ENCODE results near the gene UTS2R. TPM values are rescaled to one million over a fixed set of nuclear protein-coding genes. Genes with fewer than 3 reads are reported as not detected.
A peak's percentile ranks its signal among the peaks of the same experiment; 100 is the strongest.

UTS2R gene
- polyA plus RNA-seq, 3 donors: not detected

DNA sequence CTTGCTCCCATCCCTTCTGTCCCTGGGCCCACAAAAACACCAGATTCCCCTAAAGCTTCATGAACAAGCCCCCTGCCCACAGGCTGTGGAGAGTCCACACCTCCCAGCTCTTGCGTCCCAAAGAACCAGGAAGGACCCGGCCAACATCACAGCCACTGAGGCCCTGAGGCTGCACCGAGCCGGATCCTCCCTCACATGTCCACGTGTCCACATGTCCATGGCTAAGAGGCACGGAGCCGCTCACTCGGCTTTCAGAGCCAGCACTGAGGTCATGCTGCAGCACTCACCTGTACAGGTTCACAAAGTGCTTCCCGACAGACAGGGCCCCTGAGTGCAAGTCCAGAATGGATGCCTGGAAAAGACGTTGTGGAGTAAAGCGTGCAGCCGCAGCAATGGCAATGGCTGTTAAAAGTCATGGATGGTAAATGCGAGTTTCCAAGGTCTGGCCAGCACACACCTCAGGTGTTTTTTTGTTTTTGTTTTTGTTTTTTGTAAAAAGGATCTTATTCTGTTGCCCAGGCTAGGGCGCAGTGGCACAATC, 34.6 kb downstream of the UTS2R start:
- no peaks in the 10 kb centered on the region for H3K79me2 ChIP-seq (ENCODE audit: insufficient read depth, low read length)
- H3K4me1 ChIP-seq (ENCODE audit: control insufficient read depth in 1 of 2, insufficient read depth in 2 of 2, low read length in 2 of 2): peaks cover 10 to 13% of the 10 kb centered on the region in 2 donors
- H3K9ac ChIP-seq (ENCODE audit: insufficient read depth, low read length, poor library complexity, severe bottlenecking): no peak overlapping the region
- TF ChIP-seq CTCF (IDR thresholded peaks at IDR 0.05): no peak
- peaks cover 3% of the 10 kb centered on the region for H4K20me1 ChIP-seq (ENCODE audit: insufficient read depth, low read length)
- H2AFZ ChIP-seq (ENCODE audit: insufficient read depth, low read depth, low read length, poor library complexity, severe bottlenecking): no peak overlapping the region
- no peak overlapping the region for H3K27ac ChIP-seq (ENCODE audit: low read depth in 1 of 2, low read length in 2 of 2)
- H3K27me3 ChIP-seq (ENCODE audit: control insufficient read depth in 2 of 2, insufficient read depth in 2 of 2, low read length in 2 of 2): no peaks in the 10 kb centered on the region
- H3K4me3 Mint-ChIP-seq: no peak overlapping the region
- H3K27me3 Mint-ChIP-seq (ENCODE audit: low read depth in 3 of 3): peaks cover 0 to 5% (median 1%) of the 10 kb centered on the region in 3 donors
- H3K4me3 ChIP-seq (replicated peaks in 1 of 3; ENCODE audit: low read depth in 2 of 3, low read length in 3 of 3): no peak overlapping the region
- H3K36me3 Mint-ChIP-seq: peaks cover 41 to 52% of the 10 kb centered on the region in 2 donors
- H3K36me3 ChIP-seq (replicated peaks in 1 of 2; ENCODE audit: control insufficient read depth in 1 of 2, insufficient read depth in 2 of 2, low read length in 2 of 2): peaks cover 16 to 46% of the 10 kb centered on the region in 2 donors
- intact Hi-C loops (cut with micrococcal nuclease): no loop called here
- H3K4me2 ChIP-seq (replicated peaks; ENCODE audit: extremely low read depth, low read length, poor library complexity, severe bottlenecking): no peak overlapping the region
- no peaks in the 10 kb centered on the region for H3K9me3 ChIP-seq (replicated peaks in 1 of 2; ENCODE audit: control insufficient read depth in 1 of 2, insufficient read depth in 1 of 2, low read length in 2 of 2)
- H3K4me1 Mint-ChIP-seq: peaks cover 18% of the 10 kb centered on the region
- DNase-seq: no peak
- peak overlapping the region in 1 of 7 donors; percentile 50 for H3K27ac Mint-ChIP-seq
- no peaks in the 10 kb centered on the region for H3K9me3 Mint-ChIP-seq
- WGBS (ENCODE audit: insufficient coverage): 96% methylated on average over 12 of the region's 14 CpGs

DNA sequence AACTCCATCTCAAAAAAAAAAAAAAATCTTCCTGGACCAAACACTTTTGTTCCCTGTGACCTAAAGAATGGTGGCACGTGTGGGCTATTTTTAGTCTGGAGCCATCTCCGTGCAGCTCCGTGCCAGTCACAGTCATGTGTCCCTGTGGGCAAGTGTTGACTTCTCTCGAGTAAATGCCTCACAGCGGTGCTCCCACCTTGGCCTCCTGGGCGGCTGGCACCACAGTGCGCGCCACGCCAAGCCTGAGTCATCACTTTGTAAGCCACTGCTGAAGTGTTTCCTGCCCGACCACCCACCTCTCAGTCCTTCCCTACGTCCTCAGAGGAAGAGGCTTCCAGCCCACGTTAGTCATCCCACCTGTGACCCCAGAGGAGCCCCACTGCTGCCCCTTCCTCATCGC, 35.7 kb downstream of the UTS2R start:
- no peak overlapping the region for H2AFZ ChIP-seq (ENCODE audit: insufficient read depth, low read depth, low read length, poor library complexity, severe bottlenecking)
- Mint-ChIP-seq H3K4me1 (peaks cover 13% of the 10 kb centered on the region), H3K27me3 (ENCODE audit: low read depth in 3 of 3) (peaks cover 0 to 5% (median 3%) of the 10 kb centered on the region in 3 donors), H3K9me3 (no peaks in the 10 kb centered on the region), H3K4me3 (no peak overlapping the region), H3K36me3 (peaks cover 39 to 51% of the 10 kb centered on the region in 2 donors), H3K27ac (peak overlapping the region in 1 of 7 donors; percentile 46)
- peaks cover 3 to 8% of the 10 kb centered on the region in 2 donors for H3K4me1 ChIP-seq (ENCODE audit: control insufficient read depth in 1 of 2, insufficient read depth in 2 of 2, low read length in 2 of 2)
- DNase-seq: peak in 2 of 3 donors; percentile 18 to 41
- WGBS (ENCODE audit: insufficient coverage): 10% methylated on average over 13 of the region's 13 CpGs
- no peaks in the 10 kb centered on the region for H3K27me3 ChIP-seq (ENCODE audit: control insufficient read depth in 2 of 2, insufficient read depth in 2 of 2, low read length in 2 of 2)
- no peak overlapping the region for H3K9ac ChIP-seq (ENCODE audit: insufficient read depth, low read length, poor library complexity, severe bottlenecking)
- no peak overlapping the region for H3K4me2 ChIP-seq (replicated peaks; ENCODE audit: extremely low read depth, low read length, poor library complexity, severe bottlenecking)
- no peaks in the 10 kb centered on the region for H3K79me2 ChIP-seq (ENCODE audit: insufficient read depth, low read length)
- H4K20me1 ChIP-seq (ENCODE audit: insufficient read depth, low read length): peaks cover 3% of the 10 kb centered on the region
- no peak overlapping the region for H3K27ac ChIP-seq (ENCODE audit: low read depth in 1 of 2, low read length in 2 of 2)
- peaks cover 16 to 46% of the 10 kb centered on the region in 2 donors for H3K36me3 ChIP-seq (replicated peaks in 1 of 2; ENCODE audit: control insufficient read depth in 1 of 2, insufficient read depth in 2 of 2, low read length in 2 of 2)
- TF ChIP-seq CTCF (IDR thresholded peaks at IDR 0.05): no peak
- H3K9me3 ChIP-seq (replicated peaks in 1 of 2; ENCODE audit: control insufficient read depth in 1 of 2, insufficient read depth in 1 of 2, low read length in 2 of 2): no peaks in the 10 kb centered on the region
- intact Hi-C loops (cut with micrococcal nuclease): no loop called here
- H3K4me3 ChIP-seq (replicated peaks in 1 of 3; ENCODE audit: low read depth in 2 of 3, low read length in 3 of 3): no peak overlapping the region

All from CD14-positive monocyte (primary cell).